ENCODE results near the gene GOPC. TPM values are rescaled to one million over a fixed set of nuclear protein-coding genes. Genes with fewer than 3 reads are reported as not detected.
A peak's percentile ranks its signal among the peaks of the same experiment; 100 is the strongest.
"Not testable (repeated sequence)": the region's sequence is repeated elsewhere in the genome, so short reads cannot be mapped to it uniquely, and the experiment has no call there.

GOPC gene
- 10 to 100 TPM; 16.8 to 17.4 TPM for total RNA-seq
- total RNA-seq = 42.7 to 70.8 reads per million in 2 donors

DNA sequence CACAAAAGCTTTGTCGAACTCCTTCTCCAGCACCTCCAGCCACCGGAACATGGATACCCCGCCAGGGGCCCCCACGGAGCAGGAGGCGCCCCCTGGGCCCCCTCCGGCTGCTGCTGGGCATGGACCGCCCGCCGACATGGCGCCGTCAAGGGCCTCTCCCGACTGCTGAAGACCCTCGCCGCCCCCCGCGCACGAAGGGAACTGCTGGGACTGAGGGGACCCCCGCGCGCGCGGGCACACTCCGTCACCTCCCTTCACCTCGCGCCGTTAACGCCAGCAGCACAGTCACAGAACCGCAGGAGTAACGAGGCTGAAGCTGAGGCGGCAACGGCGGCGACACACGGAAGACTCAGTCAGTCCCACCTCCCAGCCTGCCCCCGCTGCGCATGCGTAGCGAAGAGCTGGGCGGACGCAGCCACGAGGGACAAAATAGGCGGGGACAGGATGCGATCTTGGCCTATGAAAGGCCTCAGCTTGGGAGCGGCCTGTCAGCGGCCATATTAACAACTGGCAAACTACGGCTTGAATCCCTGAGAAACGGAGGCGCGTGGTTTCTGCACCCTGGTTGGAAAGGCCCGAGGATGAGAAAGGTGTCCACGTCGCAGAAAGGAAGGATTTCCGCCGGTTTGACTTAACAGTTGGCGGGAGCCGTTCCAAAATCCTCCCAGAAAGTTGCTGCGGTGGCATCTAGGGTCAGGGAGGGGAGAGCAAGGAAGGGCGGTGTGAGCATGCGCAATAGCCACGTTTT lies at the start of gene GOPC:
GOPC (minus strand) TSS at position 361 of the 748 bp plus-strand sequence; CDS start at position 138, 223 bp downstream.
- H3K4me1 Mint-ChIP-seq = peaks cover 28% of the 10 kb centered on the region
- peak within 1 kb of the TSS; percentile 99 for H3K4me3 Mint-ChIP-seq
- ATAC-seq (peak; percentile 96), DNase-seq (peak; percentile 90 to 94 (median 91))
- peaks cover 12% of the 10 kb centered on the region for H3K27me3 Mint-ChIP-seq
- H3K27ac Mint-ChIP-seq = peak within 1 kb of the TSS; percentile 99
- no peaks in the 10 kb centered on the region for H3K36me3 Mint-ChIP-seq (ENCODE audit: low read depth)
- no peaks in the 10 kb centered on the region for H3K9me3 ChIP-seq (ENCODE audit: control insufficient read depth, low read length, poor library complexity, severe bottlenecking)

DNA sequence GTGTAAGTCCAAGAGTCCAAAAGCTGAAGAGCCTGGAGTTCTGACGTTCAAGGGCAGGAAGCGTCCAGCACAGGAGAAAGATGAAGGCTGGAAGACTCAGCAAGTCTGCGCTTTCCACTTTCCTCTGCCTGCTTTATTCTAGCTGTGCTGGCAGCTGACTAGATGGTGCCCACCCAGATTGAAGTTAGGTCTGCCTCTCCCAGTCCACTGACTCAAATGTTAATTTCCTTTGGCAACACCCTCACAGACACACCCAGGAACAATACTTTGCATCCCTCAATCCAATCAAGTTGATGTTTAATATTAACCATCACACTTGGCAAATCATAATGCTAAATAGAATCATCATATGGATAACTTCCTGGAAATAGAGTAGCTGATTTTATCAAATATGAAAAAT lies 49.7 kb upstream of the GOPC start:
- H3K27ac Mint-ChIP-seq, H3K27me3 Mint-ChIP-seq, ATAC-seq: not testable (repeated sequence)

DNA sequence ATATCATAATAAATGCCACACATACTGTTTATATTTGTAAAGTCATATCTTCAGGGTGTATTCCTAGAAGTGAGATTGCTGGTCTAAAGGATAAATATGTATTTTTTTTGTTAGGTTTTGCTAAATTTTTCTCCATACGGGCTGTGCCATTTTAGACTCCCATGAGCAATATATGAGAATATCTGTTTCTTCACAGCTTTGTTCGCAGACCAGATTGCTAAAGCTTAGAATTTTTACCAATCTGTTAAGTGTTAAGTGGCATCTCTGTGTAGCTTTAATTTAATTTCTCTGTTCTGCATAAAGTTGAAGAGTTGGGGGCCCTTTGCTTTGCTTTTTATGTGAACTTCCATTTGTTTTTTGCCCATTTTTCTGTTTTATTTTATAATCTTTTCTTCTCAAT lies 40.7 kb upstream of the GOPC start:
- Mint-ChIP-seq H3K27ac (no peak overlapping the region), H3K4me3 (no peak overlapping the region), H3K36me3 (ENCODE audit: low read depth) (peaks cover 2% of the 10 kb centered on the region), H3K27me3 (peaks cover 10% of the 10 kb centered on the region), H3K4me1 (peaks cover 2% of the 10 kb centered on the region)
- ATAC-seq (no peak), DNase-seq (no peak)
- no peaks in the 10 kb centered on the region for H3K9me3 ChIP-seq (ENCODE audit: control insufficient read depth, low read length, poor library complexity, severe bottlenecking)

More for the DNA sequence above, 49.7 kb upstream of the GOPC start:
- not testable (repeated sequence) for H3K4me3 Mint-ChIP-seq; DNase-seq; H3K9me3 ChIP-seq (ENCODE audit: control insufficient read depth, low read length, poor library complexity, severe bottlenecking); H3K36me3 Mint-ChIP-seq (ENCODE audit: low read depth); H3K4me1 Mint-ChIP-seq

DNA sequence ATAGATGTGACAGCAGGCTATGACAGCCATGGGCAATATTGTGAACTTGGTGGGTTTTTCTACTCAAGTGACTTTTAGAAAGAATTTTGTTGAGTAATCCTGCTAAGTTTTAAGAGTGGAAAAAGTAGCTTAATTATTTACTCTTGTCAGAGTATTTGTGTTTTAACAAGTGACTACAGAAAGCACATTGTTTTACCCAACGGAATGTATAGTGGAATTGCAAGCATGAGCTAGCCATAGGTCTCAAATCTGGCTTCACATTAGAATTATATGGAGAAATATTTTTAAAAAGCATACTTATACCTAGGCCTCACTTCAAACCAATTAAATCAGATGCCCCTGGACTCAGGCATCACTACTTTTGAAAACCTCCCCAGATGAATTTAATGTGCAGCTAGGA lies 35.5 kb upstream of the GOPC start:
- Mint-ChIP-seq H3K27me3 (peaks cover 10% of the 10 kb centered on the region), H3K36me3 (ENCODE audit: low read depth) (peaks cover 2% of the 10 kb centered on the region), H3K4me1 (no peaks in the 10 kb centered on the region), H3K4me3 (no peak overlapping the region), H3K27ac (no peak overlapping the region)
- ATAC-seq (no peak), DNase-seq (no peak)
- H3K9me3 ChIP-seq (ENCODE audit: control insufficient read depth, low read length, poor library complexity, severe bottlenecking) = no peaks in the 10 kb centered on the region

DNA sequence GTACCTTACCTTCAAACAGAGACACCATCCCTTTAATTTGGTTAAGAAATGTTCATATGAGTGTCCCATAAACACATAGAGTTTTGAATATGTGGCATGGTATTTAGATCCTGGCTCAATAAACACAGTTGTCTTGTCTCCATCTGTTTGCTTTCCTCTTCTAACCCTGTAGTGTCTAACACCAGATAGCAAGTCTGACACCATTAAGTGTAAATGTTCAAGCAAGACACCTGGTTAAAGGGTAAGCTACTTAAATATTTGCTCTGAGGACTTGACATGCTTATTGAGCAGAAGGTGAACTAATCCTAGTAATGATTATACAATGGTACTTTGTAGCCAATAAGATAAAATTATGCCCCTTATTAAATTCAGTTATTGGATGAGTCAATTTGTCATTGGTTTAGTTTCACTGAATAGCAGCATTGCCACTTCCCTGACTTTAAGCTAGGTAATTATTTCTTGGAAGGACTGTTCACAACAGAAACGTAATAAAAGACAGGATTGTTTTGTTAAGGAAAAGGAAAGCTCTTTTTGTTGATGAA lies 26.9 kb upstream of the GOPC start:
- H3K36me3 Mint-ChIP-seq (ENCODE audit: low read depth) = no peaks in the 10 kb centered on the region
- H3K4me1 Mint-ChIP-seq = no peaks in the 10 kb centered on the region
- H3K27me3 Mint-ChIP-seq = peaks cover 35% of the 10 kb centered on the region
- H3K4me3 Mint-ChIP-seq = no peak overlapping the region
- ATAC-seq (no peak), DNase-seq (no peak)
- H3K9me3 ChIP-seq (ENCODE audit: control insufficient read depth, low read length, poor library complexity, severe bottlenecking) = peaks cover 3% of the 10 kb centered on the region
- H3K27ac Mint-ChIP-seq = no peak overlapping the region

DNA sequence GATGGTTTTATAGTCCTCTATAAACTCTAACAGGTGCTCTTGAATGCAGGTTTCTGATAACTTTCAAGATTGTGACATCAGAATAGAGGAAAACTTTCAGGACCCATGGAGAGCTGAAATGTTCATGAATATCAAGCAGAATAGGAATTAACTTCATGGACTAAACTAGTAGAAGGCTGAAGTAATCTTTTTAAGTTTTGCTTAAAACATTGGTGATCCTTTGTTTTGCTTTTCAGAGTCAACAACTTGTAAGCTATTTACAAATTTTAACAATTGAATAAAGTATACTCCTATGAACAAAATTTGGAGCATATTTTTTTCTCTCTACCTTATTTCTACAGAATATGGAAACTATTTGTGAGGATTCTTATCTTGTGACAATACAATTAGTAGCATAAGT lies 25.2 kb upstream of the GOPC start:
- Mint-ChIP-seq H3K4me1 (no peaks in the 10 kb centered on the region), H3K36me3 (ENCODE audit: low read depth) (no peaks in the 10 kb centered on the region), H3K27me3 (peaks cover 23% of the 10 kb centered on the region), H3K4me3 (no peak overlapping the region), H3K27ac (no peak overlapping the region)
- ATAC-seq = no peak
- no peak for DNase-seq
- peaks cover 3% of the 10 kb centered on the region for H3K9me3 ChIP-seq (ENCODE audit: control insufficient read depth, low read length, poor library complexity, severe bottlenecking)

DNA sequence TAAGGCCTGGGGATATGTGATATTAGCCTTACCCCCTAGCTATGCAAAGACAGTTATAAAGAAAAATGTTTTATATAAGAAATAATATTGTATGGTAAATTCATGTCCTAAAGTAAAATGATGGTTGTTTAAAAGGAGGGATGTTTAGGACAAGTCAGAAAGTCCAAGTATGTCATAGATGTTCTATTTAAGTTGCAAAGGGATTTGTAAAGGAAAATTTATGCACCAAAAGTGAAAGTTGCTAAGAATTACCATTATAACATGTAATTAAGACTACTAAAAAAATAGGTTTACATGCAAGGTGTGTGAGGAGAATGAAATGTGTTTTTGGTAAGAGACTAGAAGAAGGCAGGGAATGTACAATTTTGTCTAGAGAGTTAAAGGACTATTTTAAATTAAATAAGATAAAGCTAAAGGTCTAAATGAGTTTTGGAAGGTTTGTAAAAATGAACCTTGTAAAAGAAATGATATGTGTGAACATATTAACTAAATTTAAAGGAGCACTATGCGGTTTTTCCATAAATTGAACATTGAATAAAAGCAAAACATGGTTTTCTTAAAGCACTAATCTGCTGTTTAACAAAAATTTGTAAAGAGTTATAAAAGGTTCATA lies 22.7 kb upstream of the GOPC start:
- Mint-ChIP-seq H3K27ac (no peak overlapping the region), H3K4me1 (no peaks in the 10 kb centered on the region), H3K27me3 (peaks cover 17% of the 10 kb centered on the region), H3K4me3 (no peak overlapping the region), H3K36me3 (ENCODE audit: low read depth) (no peaks in the 10 kb centered on the region)
- ATAC-seq (no peak), DNase-seq (no peak)
- H3K9me3 ChIP-seq (ENCODE audit: control insufficient read depth, low read length, poor library complexity, severe bottlenecking) = peaks cover 3% of the 10 kb centered on the region

DNA sequence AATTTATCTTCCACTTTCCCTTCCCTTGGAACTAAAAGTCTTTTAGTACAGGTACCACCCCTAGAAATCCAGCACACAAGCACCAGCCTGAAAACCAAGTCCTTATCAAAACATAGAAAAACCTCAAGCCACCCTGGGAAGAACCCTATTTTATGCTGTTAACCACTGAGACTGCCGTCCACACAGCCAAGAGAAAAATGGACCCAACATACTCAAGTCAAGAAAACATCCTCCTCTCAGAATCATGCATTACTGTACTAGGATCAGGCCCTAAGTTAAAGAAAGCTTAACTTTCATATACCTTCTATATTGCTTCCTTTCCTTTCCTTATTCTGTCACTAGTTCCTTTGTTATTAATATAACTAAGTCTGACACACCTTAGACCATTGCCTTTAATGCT lies 16.9 kb upstream of the GOPC start:
- ATAC-seq (no peak), DNase-seq (no peak)
- H3K4me3 Mint-ChIP-seq = no peak overlapping the region
- peaks cover 14% of the 10 kb centered on the region for H3K4me1 Mint-ChIP-seq
- peaks cover 2% of the 10 kb centered on the region for H3K36me3 Mint-ChIP-seq (ENCODE audit: low read depth)
- H3K27ac Mint-ChIP-seq = peak overlapping the region; percentile 14
- H3K9me3 ChIP-seq (ENCODE audit: control insufficient read depth, low read length, poor library complexity, severe bottlenecking) = no peaks in the 10 kb centered on the region
- H3K27me3 Mint-ChIP-seq = peaks cover 5% of the 10 kb centered on the region

DNA sequence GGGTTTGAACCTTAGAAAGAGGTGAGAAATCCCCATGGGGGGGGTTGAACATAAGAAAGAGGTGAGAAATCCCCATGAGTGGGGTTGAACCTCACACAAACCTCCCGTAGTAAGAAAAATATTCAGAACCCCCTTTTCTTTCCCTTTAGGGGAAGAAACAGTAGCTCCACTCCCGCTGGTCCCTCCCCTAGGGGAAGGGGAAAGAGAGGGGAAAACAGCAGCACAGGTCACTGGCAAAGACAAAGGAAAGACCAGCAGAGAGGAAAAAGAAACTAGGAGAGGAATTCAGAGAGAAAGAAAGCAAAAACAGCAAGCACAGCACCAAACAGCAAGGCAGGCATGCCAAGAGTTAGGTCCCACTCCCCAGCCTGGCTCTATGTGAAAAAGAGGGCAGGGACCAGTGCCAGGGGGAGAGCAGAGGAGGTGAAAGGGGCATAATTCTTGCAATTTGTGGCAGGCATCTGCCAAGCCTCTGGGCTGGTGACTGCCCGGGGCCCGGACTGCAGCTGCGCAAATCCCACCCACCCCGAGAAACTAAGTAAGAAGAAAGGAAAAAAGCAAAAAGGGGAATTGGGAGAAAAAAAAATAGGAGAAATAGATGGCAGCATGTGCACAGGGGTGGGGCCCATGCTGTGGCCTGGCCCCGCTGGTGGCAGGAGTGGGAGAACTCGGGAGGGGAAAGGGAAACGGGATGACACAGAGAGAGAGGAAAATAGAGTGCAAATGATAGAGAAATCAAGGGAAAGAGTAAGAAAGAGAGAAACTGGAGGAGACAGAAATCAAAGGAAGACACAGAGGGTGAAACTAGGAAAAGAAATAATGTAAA lies 15.1 kb upstream of the GOPC start:
- DNase-seq = peak in 1 of 3 donors; percentile 7
- H3K9me3 ChIP-seq (ENCODE audit: control insufficient read depth, low read length, poor library complexity, severe bottlenecking) = no peaks in the 10 kb centered on the region
- peaks cover 2% of the 10 kb centered on the region for H3K36me3 Mint-ChIP-seq (ENCODE audit: low read depth)
- H3K27me3 Mint-ChIP-seq = peaks cover 12% of the 10 kb centered on the region
- peak overlapping the region; percentile 98 for H3K27ac Mint-ChIP-seq
- H3K4me3 Mint-ChIP-seq = peak overlapping the region; percentile 19
- peak; percentile 59 for ATAC-seq
- H3K4me1 Mint-ChIP-seq = peaks cover 22% of the 10 kb centered on the region

DNA sequence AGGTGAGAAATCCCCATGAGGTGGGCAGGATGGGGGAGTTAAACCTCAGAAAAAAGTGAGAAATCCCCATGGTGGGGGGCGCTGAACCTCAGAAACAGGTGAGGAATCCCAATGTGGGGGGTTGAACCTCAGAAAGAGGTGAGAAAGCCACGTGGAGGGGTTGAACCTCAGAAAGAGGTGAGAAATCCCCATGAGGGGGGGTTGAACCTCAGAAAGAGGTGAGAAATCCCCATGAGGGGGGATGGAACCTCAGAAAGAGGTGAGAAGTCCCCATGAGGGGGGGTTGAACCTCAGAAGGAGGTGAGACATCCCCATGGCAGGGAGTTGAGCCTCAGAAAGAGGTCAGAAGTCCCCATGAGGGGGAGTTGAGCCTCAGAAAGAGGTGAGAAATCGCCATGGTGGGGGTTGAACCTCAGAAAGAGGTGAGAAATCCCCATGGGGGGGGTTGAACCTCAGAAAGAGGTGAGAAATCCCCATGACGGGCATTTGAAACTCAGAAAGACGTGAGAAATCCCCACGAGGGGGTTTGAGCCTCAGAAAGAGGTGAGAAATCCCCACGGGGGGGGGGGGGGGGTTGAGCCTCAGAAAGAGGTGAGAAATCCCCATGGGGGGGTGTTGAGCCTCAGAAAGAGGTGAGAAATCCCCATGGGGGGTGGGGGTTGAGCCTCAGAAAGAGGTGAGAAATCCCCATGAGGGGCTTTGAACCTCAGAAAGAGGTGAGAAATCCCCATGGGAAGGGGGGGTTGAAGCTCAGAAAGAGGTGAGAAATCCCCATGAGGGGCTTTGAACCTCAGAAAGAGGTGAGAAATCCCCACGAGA lies 14.3 kb upstream of the GOPC start:
- Mint-ChIP-seq H3K4me1 (peaks cover 22% of the 10 kb centered on the region), H3K27ac (peak overlapping the region; percentile 98), H3K36me3 (ENCODE audit: low read depth) (peaks cover 2% of the 10 kb centered on the region), H3K27me3 (peaks cover 19% of the 10 kb centered on the region), H3K4me3 (peak overlapping the region; percentile 3)
- DNase-seq (peak in 2 of 3 donors; percentile 21 to 31), ATAC-seq (peak; percentile 66)
- no peaks in the 10 kb centered on the region for H3K9me3 ChIP-seq (ENCODE audit: control insufficient read depth, low read length, poor library complexity, severe bottlenecking)

DNA sequence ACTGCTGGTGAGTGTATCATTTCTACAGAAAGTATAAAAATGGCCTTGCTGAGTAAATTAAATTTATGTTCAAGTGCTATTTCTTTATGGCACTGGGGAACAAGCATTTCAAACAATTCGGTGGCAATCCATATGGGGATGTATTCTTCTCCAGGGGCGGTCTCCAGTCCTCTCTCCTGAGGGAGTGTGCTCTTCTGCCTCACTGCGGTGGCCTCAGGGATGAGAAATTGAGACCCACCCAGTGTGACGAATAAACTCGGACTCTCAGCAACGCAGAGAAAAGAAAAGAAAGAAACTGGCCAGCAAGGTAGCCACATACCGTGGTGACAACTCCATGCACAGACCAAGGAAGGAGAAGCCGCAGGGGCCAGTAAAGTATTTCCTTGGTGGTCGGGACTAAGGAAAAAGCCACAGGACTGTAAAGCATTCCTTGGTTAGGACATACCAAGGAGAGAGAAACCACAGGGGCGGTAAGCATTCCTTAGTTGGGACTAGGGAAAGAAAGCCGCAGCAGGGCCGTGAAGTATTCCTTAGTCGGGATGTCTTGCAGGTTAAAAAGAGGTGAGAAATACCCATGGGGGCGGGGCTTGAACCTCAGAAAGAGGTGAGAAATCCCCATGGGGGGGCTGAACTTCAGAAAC lies 13.6 kb upstream of the GOPC start:
- Mint-ChIP-seq H3K4me3 (no peak overlapping the region), H3K27ac (peak overlapping the region; percentile 67), H3K27me3 (peaks cover 19% of the 10 kb centered on the region), H3K36me3 (ENCODE audit: low read depth) (peaks cover 2% of the 10 kb centered on the region), H3K4me1 (peaks cover 22% of the 10 kb centered on the region)
- no peaks in the 10 kb centered on the region for H3K9me3 ChIP-seq (ENCODE audit: control insufficient read depth, low read length, poor library complexity, severe bottlenecking)
- DNase-seq = no peak
- no peak for ATAC-seq

DNA sequence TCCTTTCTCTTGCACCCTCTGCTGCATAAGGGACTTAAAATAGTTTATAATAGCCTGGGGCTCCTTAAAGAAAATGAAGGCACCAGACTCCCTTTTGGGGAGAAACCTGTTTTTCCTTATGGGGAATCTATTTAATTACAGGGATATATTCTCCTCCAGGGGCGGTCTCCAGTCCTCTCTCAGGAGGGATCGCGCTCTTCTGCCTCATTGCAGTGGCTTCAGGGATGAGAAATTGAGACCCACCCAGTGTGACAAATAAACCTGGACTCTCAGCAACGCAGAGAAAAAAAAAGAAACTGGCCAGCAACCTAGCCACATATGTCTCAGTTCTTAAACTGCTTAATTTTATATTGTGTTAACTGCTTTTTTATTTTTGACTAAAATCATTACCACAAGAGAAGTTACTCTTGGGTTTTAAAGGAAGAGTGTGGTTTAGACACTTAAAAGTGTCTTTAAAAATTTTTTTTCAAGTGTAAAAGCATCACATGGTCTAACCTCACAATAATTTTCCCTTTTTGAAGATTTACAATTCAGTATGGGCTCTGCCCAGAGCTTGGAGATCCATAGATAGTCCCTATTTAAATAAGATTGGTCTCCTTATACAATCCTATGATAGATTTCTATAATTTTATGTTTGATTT lies 11.7 kb upstream of the GOPC start:
- Mint-ChIP-seq H3K4me3 (peak overlapping the region; percentile 12), H3K4me1 (peaks cover 20% of the 10 kb centered on the region), H3K36me3 (ENCODE audit: low read depth) (peaks cover 2% of the 10 kb centered on the region), H3K27ac (no peak overlapping the region), H3K27me3 (peaks cover 22% of the 10 kb centered on the region)
- H3K9me3 ChIP-seq (ENCODE audit: control insufficient read depth, low read length, poor library complexity, severe bottlenecking) = no peaks in the 10 kb centered on the region
- ATAC-seq (peak; percentile 33), DNase-seq (no peak)

Measured in T-helper 17 cell (primary cell).